Measurements from ENCODE around the gene PER2.

PER2 gene

DNA sequence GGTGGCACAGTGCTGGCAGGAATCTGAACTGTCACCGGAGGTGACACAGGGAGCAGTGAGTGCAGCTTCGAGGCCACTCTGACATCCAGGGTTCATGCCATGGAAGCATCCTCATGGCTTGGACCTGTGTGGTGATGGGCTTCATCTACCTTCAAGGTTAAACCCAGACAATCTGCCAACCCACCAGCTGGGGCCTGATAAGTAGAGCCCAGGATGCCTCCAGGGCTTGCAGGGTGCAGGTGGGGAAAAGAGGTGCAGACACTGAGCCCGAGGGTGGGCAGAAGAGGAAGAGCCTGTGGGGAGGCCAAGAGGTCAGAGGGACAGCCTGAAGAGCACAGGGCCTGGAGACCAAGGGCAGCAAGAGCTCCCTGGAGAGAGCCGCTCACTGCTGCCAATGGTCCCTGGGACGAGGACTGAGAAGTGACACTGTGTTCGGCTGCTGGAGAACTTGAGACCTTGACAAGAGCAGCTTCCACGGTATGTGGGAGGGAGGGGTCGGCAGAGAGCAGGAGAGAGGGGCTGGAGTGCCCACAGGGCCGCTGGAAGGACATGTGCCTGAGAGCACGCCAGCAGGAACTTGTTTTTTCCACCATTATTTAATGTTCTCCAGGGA is 40.5 kb downstream of the PER2 start:
- Mint-ChIP-seq H3K36me3 (ENCODE audit: low read depth) (peaks cover 24% of the 10 kb centered on the region), H3K27me3 (ENCODE audit: low read depth) (peaks cover 3% of the 10 kb centered on the region), H3K4me1 (peaks cover 50% of the 10 kb centered on the region), H3K27ac (no peak overlapping the region), H3K4me3 (no peak overlapping the region), H3K9me3 (no peaks in the 10 kb centered on the region)
- TF ChIP-seq, protein P1, sequence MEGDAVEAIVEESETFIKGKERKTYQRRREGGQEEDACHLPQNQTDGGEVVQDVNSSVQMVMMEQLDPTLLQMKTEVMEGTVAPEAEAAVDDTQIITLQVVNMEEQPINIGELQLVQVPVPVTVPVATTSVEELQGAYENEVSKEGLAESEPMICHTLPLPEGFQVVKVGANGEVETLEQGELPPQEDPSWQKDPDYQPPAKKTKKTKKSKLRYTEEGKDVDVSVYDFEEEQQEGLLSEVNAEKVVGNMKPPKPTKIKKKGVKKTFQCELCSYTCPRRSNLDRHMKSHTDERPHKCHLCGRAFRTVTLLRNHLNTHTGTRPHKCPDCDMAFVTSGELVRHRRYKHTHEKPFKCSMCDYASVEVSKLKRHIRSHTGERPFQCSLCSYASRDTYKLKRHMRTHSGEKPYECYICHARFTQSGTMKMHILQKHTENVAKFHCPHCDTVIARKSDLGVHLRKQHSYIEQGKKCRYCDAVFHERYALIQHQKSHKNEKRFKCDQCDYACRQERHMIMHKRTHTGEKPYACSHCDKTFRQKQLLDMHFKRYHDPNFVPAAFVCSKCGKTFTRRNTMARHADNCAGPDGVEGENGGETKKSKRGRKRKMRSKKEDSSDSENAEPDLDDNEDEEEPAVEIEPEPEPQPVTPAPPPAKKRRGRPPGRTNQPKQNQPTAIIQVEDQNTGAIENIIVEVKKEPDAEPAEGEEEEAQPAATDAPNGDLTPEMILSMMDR (IDR thresholded peaks at IDR 0.05; ENCODE audit: unreplicated experiment in 3 of 3) = no peak

DNA sequence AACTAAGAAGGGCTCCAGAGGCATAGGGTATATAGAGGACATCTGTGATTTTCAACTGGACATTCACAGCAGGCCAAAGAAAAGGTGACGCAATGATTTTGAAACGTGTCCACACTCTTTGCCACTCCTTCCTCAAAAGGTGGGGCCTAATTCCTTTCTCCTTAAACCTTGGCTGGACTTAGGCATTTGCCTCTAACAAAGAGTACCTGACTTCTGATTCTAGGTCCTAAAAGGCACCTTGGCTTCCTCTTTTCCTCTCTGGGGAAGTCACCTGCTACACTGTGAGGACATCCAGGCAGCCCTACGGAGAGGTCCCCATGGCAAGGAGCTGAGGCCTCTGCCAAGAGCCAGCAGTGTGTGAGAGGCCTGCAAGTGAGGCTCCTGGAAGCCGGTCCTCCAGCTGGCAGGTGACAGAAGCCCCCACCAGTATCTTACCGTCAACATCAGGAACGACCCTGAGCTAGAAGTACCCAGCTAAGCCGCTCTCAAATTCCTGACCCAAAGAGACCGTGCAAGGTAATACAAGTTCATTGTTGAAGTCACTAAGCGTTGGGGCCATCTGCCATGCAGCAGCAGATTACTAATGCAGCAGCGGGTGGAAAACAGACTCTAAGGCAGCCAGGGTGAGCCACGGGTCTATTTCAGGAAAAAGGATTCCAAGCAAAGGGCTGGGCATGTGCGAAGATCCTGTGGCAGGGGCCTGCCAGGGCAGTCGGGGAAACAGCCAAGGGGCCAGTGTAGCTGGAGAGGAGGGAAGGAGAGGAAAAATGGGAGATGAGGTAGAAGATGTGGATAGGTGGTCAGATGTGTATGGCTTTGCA is 41.2 kb downstream of the PER2 start:
- Mint-ChIP-seq H3K36me3 (ENCODE audit: low read depth) (peaks cover 24% of the 10 kb centered on the region), H3K27ac (peak overlapping the region in 1 of 3 experiments; percentile 46), H3K27me3 (ENCODE audit: low read depth) (peaks cover 3% of the 10 kb centered on the region), H3K9me3 (no peaks in the 10 kb centered on the region), H3K4me1 (peaks cover 57% of the 10 kb centered on the region), H3K4me3 (no peak overlapping the region)
- TF ChIP-seq, protein P1 (IDR thresholded peaks at IDR 0.05; ENCODE audit: unreplicated experiment in 3 of 3) = no peak

- Mint-ChIP-seq H3K4me1 (peaks cover 44% of the 10 kb centered on the region), H3K36me3 (ENCODE audit: low read depth) (peaks cover 24% of the 10 kb centered on the region), H3K9me3 (no peaks in the 10 kb centered on the region), H3K27me3 (ENCODE audit: low read depth) (peaks cover 7% of the 10 kb centered on the region), H3K27ac (no peak overlapping the region), H3K4me3 (no peak overlapping the region)
- TF ChIP-seq, protein P1 (IDR thresholded peaks at IDR 0.05; ENCODE audit: unreplicated experiment in 3 of 3) = no peak
Observed at GRCh38 chr2:238244151-238244550, 44.3 kb downstream of the PER2 start.

DNA sequence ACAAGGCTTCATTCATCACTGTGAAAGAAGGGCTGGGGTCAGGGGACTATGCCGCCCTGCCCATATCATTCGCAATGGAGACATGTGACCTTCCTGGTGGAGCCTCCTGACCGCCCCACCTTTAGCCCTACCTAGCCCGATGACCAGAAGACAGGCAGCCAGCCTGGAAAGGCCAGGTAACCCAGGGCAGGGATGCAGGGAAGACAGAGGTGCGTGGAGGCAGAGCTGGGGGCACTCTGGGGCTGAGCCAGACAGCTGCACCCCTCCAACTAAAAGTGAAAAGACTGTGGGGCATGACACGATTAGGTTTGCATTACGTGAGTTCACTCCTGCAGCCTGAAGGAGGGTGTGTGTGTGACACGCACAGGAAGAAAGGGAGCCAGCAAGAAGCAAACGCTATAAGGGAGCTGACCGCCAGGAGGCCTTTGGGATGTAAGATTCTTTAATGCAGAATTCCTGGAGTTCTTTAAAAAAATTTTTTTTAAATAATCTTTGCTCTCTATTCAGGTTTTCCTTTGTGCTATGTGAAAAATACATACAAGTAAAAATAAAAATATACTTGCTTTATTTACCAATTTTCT is 44.8 kb downstream of the PER2 start:
- Mint-ChIP-seq H3K27ac (peak overlapping the region in 2 of 3 experiments; percentile 72), H3K27me3 (ENCODE audit: low read depth) (peaks cover 7% of the 10 kb centered on the region), H3K4me3 (peak overlapping the region in 2 of 3 experiments; percentile 25 to 34), H3K9me3 (no peaks in the 10 kb centered on the region), H3K36me3 (ENCODE audit: low read depth) (peaks cover 24% of the 10 kb centered on the region), H3K4me1 (peaks cover 44% of the 10 kb centered on the region)
- TF ChIP-seq, protein P1 (IDR thresholded peaks at IDR 0.05; ENCODE audit: unreplicated experiment in 3 of 3) = peak in 2 of 3 experiments; percentile 28 to 35

DNA sequence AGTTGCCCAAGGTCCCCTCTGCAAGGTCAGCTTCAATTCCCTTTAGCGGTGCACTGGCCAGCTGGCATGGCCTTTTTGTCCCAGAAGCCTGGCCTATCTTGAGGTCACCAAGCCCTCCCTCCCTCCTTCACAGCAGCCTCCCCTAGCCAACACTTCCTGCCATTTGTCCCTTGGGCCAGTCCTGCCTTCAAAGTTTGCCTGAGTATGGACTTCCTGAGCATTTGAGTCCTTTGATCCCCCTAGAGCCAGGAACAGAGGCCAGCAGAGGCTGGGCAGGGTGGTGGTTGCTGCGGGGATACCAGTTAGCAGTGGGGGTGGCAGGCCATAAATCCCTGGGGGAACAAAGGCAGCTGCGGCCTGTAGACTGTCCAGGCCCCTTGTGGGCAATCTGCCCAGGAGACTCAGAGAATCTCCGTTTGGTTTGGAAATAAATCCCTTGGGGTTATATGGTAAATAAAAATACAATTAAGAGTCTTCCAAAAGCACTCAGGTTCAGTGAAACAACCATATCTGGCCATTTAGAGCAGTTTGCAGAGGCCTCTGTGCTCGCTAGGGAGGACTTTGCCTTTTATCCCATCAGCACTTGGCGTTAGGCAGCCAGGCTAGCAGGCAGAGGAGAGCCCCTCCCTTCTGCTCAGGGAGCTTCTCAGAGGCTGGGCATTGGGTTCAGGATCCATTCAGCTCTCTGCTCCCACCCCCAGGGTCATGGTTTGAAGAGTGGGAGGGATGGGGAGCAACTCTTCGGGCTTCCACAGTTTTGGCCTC is 45.5 kb downstream of the PER2 start:
- TF ChIP-seq, protein P1 (IDR thresholded peaks at IDR 0.05; ENCODE audit: unreplicated experiment in 3 of 3) = no peak
- Mint-ChIP-seq H3K27me3 (ENCODE audit: low read depth) (peaks cover 13% of the 10 kb centered on the region), H3K27ac (peak overlapping the region; percentile 45 to 72 (median 72)), H3K9me3 (no peaks in the 10 kb centered on the region), H3K4me1 (peaks cover 40% of the 10 kb centered on the region), H3K4me3 (peak overlapping the region; percentile 6 to 67 (median 32)), H3K36me3 (ENCODE audit: low read depth) (peaks cover 20% of the 10 kb centered on the region)

Measured in nephron (organoid).